ENCODE results near the gene NLRP5.

DNA sequence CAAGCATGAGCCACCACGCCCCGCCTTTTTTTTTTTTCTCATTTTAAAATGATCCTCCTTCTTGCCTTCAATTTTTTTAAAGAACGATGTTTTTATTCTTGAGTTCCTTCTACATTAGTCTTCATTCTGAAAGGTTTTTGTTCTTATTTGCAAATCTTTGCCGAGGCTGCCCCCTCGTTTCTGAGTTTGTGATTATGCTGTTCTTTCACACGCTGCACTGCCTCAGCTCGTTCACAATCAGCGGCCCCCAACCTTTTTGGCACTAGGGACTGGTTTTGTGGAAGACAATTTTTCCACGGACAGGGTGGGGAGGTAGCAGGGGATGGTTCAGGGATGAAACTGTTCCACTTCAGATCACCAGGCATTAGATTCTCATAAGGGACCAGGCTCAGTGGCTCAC is 107.9 kb downstream of the NLRP5 start:
- TF ChIP-seq, protein P1, sequence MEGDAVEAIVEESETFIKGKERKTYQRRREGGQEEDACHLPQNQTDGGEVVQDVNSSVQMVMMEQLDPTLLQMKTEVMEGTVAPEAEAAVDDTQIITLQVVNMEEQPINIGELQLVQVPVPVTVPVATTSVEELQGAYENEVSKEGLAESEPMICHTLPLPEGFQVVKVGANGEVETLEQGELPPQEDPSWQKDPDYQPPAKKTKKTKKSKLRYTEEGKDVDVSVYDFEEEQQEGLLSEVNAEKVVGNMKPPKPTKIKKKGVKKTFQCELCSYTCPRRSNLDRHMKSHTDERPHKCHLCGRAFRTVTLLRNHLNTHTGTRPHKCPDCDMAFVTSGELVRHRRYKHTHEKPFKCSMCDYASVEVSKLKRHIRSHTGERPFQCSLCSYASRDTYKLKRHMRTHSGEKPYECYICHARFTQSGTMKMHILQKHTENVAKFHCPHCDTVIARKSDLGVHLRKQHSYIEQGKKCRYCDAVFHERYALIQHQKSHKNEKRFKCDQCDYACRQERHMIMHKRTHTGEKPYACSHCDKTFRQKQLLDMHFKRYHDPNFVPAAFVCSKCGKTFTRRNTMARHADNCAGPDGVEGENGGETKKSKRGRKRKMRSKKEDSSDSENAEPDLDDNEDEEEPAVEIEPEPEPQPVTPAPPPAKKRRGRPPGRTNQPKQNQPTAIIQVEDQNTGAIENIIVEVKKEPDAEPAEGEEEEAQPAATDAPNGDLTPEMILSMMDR (conservative IDR thresholded peaks at IDR 0.05; ENCODE audit: low read length) = no peak
- no peak for TF ChIP-seq EZH2phosphoT487 (IDR thresholded peaks at IDR 0.05; ENCODE audit: borderline replicate concordance, low read depth, low read length)
